Caki2 (cell line): ENCODE results near the gene TPCN2. TPM values are rescaled to one million over a fixed set of nuclear protein-coding genes. Genes with fewer than 3 reads are reported as not detected.

Experiments used
- DNase-seq: peaks from one replicate; pipeline ENCODE4 v3.0.0-alpha.2; 2015; ENCODE audit warnings: low read depth
- in situ Hi-C: cut with HindIII; loops from 2 replicates; pipeline ENCODE4 v1.10.0; 2016; ENCODE audit warnings: low sequenced_read_pairs, low pct_unique_long_range_greater_than_20kb, mixed read lengths
- total RNA-seq: library from RNA; depleted of rRNA; stranded (reverse); fragments of >200 nt; shearing (Covaris generic); gene quantifications from 2 replicates; pipeline ENCODE4 v1.2.3, GENCODE V29; 2014; ENCODE audit warnings: low replicate concordance

The TPCN2 gene
- total RNA-seq, 1 experiment from 2014 or later, result 4.2 TPM

GRCh38 chr11:69097263-69097662, 48.5 kb downstream of the TPCN2 start:
- in situ Hi-C loops, result no loop called here
- no peak for DNase-seq

GRCh38 chr11:69099180-69099579, 50.4 kb downstream of the TPCN2 start:
- no peak for DNase-seq
- in situ Hi-C loops, result no loop called here

GRCh38 chr11:69100454-69101114, 51.9 kb downstream of the TPCN2 start:
- in situ Hi-C loops, result loop anchor here (25.0 kb wide), 1 partner anchor 562 kb away; no protein-coding TSS in a partner anchor
- no peak for DNase-seq

- peak; percentile 67 for DNase-seq
- in situ Hi-C loops, result loop anchor here (25.0 kb wide), 1 partner anchor 561 kb away; no protein-coding TSS in a partner anchor
Observed at GRCh38 chr11:69101115-69101791, 52.5 kb downstream of the TPCN2 start.

GRCh38 chr11:69101792-69102695, 53.3 kb downstream of the TPCN2 start:
- DNase-seq, result no peak
- in situ Hi-C loops, result loop anchor here (25.0 kb wide), 1 partner anchor 560 kb away; no protein-coding TSS in a partner anchor

GRCh38 chr11:69102732-69103615, 54.2 kb downstream of the TPCN2 start:
- peak; percentile 28 for DNase-seq
- in situ Hi-C loops, result loop anchor here (25.0 kb wide), 1 partner anchor 559 kb away; no protein-coding TSS in a partner anchor

GRCh38 chr11:69104212-69104855, 55.6 kb downstream of the TPCN2 start:
- in situ Hi-C loops, result loop anchor here (25.0 kb wide), 1 partner anchor 558 kb away; no protein-coding TSS in a partner anchor
- DNase-seq, result no peak

- no peak for DNase-seq
- in situ Hi-C loops, result loop anchor here (25.0 kb wide), 1 partner anchor 557 kb away; no protein-coding TSS in a partner anchor
Observed at GRCh38 chr11:69104856-69105395, 56.2 kb downstream of the TPCN2 start.

- in situ Hi-C loops, result loop anchor here (25.0 kb wide), 1 partner anchor 557 kb away; no protein-coding TSS in a partner anchor
- DNase-seq, result no peak
Observed at GRCh38 chr11:69105461-69106030, 56.8 kb downstream of the TPCN2 start.

- in situ Hi-C loops, result loop anchor here (25.0 kb wide), 1 partner anchor 556 kb away; no protein-coding TSS in a partner anchor
- DNase-seq, result no peak
Observed at GRCh38 chr11:69106031-69106811, 57.5 kb downstream of the TPCN2 start.

- no peak for DNase-seq
- in situ Hi-C loops, result loop anchor here (25.0 kb wide), 1 partner anchor 555 kb away; no protein-coding TSS in a partner anchor
Observed at GRCh38 chr11:69107413-69107812, 58.7 kb downstream of the TPCN2 start.

GRCh38 chr11:69108030-69108429, 59.3 kb downstream of the TPCN2 start:
- DNase-seq, result no peak
- in situ Hi-C loops, result loop anchor here (25.0 kb wide), 1 partner anchor 554 kb away; no protein-coding TSS in a partner anchor

- in situ Hi-C loops, result loop anchor here (25.0 kb wide), 1 partner anchor 554 kb away; no protein-coding TSS in a partner anchor
- no peak for DNase-seq
Observed at GRCh38 chr11:69108559-69108958, 59.8 kb downstream of the TPCN2 start.

- in situ Hi-C loops, result loop anchor here (25.0 kb wide), 1 partner anchor 553 kb away; no protein-coding TSS in a partner anchor
- no peak for DNase-seq
Observed at GRCh38 chr11:69109101-69109500, 60.4 kb downstream of the TPCN2 start.

- DNase-seq, result no peak
- in situ Hi-C loops, result loop anchor here (25.0 kb wide), 1 partner anchor 552 kb away; no protein-coding TSS in a partner anchor
Observed at GRCh38 chr11:69110451-69110850, 61.7 kb downstream of the TPCN2 start.
